GM21447 (cell line): Measurements from ENCODE around the gene SNX32.

Experiments used
- ATAC-seq: cut with Tn5 transposase; IDR thresholded peaks from one replicate; pipeline ENCODE4 v1.9.1; 2021; ENCODE audit not compliant: unreplicated experiment

The SNX32 gene

GRCh38 chr11:65796726-65797601 lies 36.8 kb upstream of the SNX32 start:
- ATAC-seq = no peak

DNA sequence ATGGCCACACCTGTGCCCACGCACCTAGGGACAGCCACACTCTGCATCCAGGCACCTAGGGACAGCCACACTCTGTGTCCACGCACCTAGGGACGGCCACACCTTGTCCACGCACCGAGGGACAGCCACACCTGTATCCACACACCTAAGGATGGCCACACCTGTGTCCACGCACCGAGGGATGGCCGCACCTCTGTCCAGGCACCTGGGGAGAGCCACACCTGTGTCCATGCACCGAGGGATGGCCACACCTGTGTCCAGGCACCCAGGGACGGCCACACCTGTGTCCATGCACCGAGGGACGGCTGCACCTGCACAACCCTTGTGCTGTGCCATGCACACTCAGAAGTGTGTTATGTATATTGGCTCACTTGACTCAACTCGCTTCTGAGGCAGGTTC lies 36.1 kb upstream of the SNX32 start:
- ATAC-seq = no peak

- ATAC-seq = no peak
These were observed 34.9 kb upstream of the SNX32 start for GRCh38 chr11:65798882-65799281.

DNA sequence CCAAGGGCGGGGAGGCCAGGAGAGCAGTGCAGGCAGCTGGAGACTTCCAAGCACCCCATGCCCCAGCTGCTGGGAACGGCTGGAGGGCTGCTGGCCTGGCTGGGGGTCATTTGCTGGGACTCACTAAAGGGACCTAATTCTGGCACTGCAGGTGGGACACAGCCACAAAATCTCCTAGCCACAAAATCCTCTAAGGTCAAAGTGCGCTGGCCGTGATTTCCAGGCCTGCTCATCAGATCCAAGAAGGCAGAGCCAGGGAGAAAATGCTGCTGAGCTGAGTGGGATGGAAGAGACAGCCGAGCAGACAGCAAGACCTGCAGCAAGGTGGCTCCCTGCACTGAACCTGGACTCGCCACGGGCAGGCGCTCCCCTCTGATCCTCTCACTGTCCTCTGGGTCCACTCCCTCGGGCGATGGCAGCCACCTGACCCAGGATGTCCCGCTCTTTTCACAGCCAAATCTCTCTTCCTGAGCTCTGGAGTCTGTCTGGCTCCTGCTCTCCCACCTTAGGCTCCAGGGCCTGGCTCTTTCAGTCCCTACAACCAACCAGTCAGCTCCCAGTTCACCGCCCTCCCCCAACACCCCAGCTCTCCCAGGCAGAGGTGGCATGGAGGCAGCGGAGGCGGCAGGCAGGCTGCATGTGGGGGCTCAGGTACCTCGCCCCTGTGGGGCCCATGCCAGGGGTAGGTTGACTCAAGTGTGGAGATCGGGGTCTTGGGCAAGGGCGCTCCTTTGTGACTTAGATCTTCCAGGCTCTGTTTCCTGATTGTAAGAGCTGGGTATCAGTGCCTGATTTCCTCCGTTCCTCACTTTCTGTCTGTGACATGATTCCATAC lies 32.4 kb upstream of the SNX32 start:
- no peak for ATAC-seq

DNA sequence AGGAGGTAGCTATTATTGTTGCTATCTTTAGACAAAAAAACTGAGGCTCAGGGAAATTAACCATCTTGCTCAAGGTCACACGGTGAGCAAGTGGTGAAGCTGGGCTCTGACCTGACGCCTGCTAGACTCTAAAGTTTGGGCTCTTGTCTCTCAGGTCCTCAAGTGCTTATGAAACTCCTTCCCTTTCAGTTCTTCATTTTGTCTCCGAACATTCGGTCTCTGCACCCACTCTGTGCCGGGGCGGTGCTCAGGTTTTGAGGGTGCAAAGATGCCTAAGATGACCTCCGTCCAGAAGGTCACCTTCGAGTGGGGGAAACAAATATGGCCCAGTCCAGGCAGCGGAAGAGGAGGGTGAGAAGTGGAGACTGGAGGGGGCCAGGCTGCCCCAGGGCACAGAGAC lies 30.9 kb upstream of the SNX32 start:
- peak; percentile 88 for ATAC-seq

DNA sequence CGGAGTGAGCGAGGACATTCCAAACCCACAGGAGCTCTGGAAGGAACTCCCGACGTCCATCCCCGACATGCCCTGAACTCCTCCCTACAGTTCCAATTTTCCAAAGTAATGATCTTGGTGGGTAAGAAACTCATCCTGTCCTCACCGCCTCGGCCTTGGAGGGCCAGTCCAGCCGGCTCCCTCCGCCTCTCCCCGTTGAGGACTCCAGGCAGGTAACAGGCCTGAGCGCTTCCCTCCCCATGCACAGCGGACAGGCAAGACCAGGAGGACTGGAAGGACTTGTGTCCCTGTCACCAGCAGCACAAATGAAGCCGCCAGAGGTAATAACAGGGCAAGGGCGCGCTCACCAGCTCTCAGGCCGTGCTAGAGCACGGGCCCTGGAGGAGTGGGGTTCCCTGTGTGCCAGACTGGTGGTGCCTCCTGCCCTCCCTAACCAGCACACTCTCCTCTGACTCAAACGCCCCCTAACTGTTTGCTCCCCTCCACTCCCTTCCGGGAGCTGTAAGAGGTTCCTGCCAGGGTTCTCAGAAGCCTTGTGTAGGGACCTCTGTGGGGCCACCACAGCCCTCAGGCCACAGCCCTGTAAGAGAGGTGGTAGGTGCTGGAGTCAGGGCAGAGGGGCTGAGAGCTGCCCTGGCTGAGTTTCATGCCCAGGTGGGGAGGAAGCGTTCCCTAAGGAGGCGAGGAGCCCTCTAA lies 29.8 kb upstream of the SNX32 start:
- no peak for ATAC-seq

DNA sequence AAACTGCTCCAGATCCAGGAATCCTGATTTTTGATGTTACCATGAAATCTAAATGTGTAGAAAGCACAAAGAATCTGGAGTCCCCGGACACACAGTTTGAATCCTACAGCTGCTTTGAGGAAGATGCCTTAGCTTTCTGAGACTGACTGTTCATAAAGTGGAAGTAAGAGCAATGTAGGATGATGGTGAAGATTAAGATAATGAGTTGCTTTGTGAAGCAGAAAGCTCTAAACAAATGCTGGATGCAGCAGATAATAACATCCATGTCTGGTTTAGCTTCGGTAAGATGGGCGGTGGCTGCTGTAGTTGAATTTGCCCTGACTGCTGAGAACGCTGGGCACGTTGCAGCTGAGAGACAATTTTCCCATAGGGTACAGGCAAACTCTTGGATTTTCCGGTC lies 26.8 kb upstream of the SNX32 start:
- no peak for ATAC-seq

DNA sequence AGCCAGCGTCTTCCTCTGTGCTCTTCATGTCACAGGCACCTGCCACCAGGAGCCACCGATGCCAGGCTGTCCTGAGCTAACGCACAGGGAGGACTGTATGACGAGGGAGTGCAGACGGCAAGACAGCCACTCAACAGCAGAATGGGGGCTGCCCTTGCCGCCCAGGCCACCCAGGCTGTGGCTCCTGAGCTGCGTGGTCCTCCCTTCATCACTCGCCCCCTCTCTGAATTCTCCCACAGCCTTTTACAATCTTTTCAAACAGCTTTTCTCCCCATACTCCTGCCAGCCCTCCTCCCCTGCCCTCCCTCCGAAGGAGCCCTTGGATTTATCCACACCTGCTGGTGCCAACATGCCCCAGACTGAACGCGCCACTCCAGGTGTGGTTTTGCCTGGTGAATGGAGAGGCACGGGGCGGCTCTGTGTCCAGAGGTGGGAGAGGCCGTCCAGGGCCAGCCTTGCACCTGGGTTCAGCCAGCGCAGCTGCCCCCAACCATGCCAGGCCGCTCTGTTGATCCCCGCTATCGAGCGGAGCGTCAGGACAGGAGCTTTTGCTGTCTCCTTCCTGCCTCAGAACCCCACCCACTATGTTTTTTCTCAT lies 24.9 kb upstream of the SNX32 start:
- ATAC-seq = no peak

DNA sequence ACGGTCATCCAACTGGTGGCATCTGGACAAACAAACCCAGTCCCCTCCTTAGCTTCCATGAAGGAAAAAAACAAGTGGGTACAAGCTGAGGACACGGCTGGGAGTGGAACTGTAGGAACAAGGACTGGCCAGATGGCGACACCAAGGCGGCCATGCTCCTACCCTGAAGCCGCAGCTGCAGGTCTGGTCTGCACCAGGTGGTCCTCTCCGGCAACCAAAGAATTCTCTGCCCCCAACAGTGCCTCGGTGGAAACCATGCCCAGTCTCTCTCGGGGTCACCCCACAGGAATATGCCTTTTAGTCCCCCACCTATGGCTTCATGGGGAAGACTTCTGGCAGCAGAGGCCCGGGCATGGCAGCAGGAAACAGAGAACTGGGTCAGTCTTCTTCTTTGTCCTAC lies 24.3 kb upstream of the SNX32 start:
- ATAC-seq = no peak

GRCh38 chr11:65810046-65810868 lies 23.5 kb upstream of the SNX32 start:
- ATAC-seq = no peak

GRCh38 chr11:65811764-65812475 lies 21.8 kb upstream of the SNX32 start:
- ATAC-seq = no peak

- no peak for ATAC-seq
These were observed 19.4 kb upstream of the SNX32 start for GRCh38 chr11:65814131-65814985.

DNA sequence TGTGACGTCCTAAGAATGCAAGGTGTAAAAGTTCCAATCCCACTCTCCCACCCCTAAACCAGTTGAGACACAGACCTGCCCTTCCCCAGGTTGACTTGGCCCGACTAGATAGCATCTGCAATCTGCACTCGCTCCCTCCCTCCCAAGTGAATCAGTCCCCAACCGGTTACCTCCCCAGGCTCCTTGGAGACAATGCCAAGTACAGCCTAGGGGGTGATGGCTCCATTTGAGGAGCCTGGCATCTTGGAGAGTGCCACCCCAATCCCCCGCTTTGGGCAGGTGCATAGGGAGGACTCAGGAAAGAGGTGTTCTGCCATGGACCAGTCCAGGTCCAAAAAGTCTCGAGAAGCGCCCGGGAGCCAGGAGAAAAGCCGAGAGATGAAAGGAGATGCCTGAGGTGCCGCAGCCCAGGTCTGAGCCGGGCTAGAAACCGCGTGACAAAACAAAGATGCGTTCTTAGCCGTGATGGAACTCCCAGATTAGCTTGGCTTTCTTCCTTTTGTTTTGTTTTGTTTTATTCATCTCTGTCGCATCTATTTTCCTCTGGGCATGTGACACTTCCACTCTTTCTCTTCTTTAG lies 18.7 kb upstream of the SNX32 start:
- ATAC-seq = no peak

- ATAC-seq = no peak
These were observed 17.1 kb upstream of the SNX32 start for GRCh38 chr11:65816696-65817095.

DNA sequence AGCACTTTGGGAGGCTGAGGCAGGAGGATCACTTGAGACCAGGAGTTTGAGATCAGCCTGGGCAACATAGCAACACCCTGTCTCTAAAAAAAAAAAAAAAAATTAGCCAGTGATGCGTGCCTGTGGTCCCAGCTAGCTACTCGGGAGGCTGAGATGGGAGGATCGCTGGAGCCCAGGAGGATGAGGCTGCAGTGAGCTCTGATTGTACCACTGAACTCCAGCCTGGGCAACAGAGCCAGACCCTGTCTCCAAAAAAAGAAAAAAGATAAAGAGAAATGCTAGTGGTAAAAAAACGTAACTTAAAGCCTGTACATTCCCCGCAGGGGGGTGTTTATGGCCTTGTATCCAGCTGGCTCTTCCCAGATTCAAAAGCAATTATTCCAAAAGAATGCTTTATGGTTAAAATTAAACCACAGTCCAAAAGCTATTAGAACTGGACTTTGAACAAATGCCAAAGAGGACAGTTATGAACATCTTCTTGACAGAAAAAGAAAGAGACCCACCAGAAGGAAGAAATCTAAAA lies 16.4 kb upstream of the SNX32 start:
- ATAC-seq = no peak

- peak; percentile 59 for ATAC-seq
These were observed 15.7 kb upstream of the SNX32 start for GRCh38 chr11:65817835-65818680.

GRCh38 chr11:65821107-65821506 lies 12.7 kb upstream of the SNX32 start:
- ATAC-seq = no peak
